ENCODE data around the gene EXD1. TPM values are rescaled to one million over a fixed set of nuclear protein-coding genes. Genes with fewer than 3 reads are reported as not detected.
A peak's percentile ranks its signal among the peaks of the same experiment; 100 is the strongest.
"Not testable (repeated sequence)": the region's sequence is repeated elsewhere in the genome, so short reads cannot be mapped to it uniquely, and the experiment has no call there.

EXD1 gene
- polyA plus RNA-seq, 2 of the 4 experiments (the other 2 are of a cell fraction), result 0.14 to 0.39 TPM

- H3K9me3 ChIP-seq, result no peaks in the 10 kb centered on the region
- TF ChIP-seq PBX3 (IDR thresholded peaks at IDR 0.05), result no peak
- TF ChIP-seq MAFK (IDR thresholded peaks at IDR 0.05; ENCODE audit: partially characterized antibody), result peak; percentile 15
- ATAC-seq (no peak), FAIRE-seq (no peak), DNase-seq (ENCODE audit: low read depth in 1 of 2, low spot score in 1 of 2) (no peak)
- ChIA-PET POLR2A (no interaction called here), CTCF (no interaction called here)
- peaks cover 6% of the 10 kb centered on the region; the same call in 1 of the 3 replicates for H3K4me1 ChIP-seq
- no peak overlapping the region for H3K4me3 ChIP-seq
- 71% methylated on average over 2 of the region's 2 CpGs for WGBS (ENCODE audit: missing lambda C conversion rate)
- no peak overlapping the region for H3K27ac ChIP-seq
- no peak overlapping the region for H3K4me2 ChIP-seq
Observed at GRCh38 chr15:41148065-41148464, 82.5 kb downstream of the EXD1 start.

- TF ChIP-seq PHF8 (IDR thresholded peaks at IDR 0.05; ENCODE audit: borderline replicate concordance, low read depth), result no peak
- no peak for TF ChIP-seq NPAS2 (CRISPR knock-in tag; IDR thresholded peaks at IDR 0.05; ENCODE audit: borderline replicate concordance)
- TF ChIP-seq HOXB5 (CRISPR knock-in tag; IDR thresholded peaks at IDR 0.05), result no peak
- TF ChIP-seq E2F6 (IDR thresholded peaks at IDR 0.05; ENCODE audit: borderline replicate concordance, low read depth), result no peak
- H3K4me1 ChIP-seq, result peaks cover 9% of the 10 kb centered on the region
- H3K9me3 ChIP-seq, result no peaks in the 10 kb centered on the region
- no peak overlapping the region for H3K4me3 ChIP-seq
- 78% methylated on average over 5 of the region's 5 CpGs for whole genome bisulfite sequencing (ENCODE audit: missing lambda C conversion rate)
- H3K4me2 ChIP-seq, result no peak overlapping the region
- DNase-seq (ENCODE audit: low read depth in 1 of 2, low spot score in 1 of 2) (no peak), ATAC-seq (no peak), FAIRE-seq (no peak)
- ChIA-PET CTCF (interaction anchor here (1.7 kb wide), 1 partner anchor 198 kb away, joined by 6 read pairs; no protein-coding TSS in a partner anchor), POLR2A (no interaction called here)
- H3K27ac ChIP-seq, result no peak overlapping the region
Observed at GRCh38 chr15:41139619-41140018, 90.9 kb downstream of the EXD1 start.

DNA sequence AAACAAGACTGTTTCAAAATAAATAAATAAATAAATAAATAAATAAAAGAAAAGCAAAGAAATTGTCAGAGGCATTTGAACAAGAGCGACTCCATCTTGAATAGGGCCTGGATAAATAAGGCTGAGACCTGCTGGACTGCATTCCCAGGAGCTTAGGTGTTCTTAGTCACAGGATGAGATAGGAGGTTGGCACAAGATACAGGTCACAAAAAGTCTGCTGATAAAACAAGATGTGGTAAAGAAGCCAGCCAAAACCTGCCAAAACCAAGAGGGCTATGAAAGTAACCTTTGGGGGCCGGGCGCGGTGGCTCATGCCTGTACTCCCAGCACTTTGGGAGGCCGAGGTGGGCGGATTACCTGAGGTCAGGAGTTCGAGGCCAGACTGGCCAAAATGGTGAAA lies 91.4 kb downstream of the EXD1 start:
- H3K4me3 ChIP-seq; CTCF ChIA-PET; FAIRE-seq; ATAC-seq; POLR2A ChIA-PET; H3K4me1 ChIP-seq; H3K4me2 ChIP-seq; H3K27ac ChIP-seq; DNase-seq (ENCODE audit: low read depth in 1 of 2, low spot score in 1 of 2); H3K9me3 ChIP-seq: not testable (repeated sequence)
- TF ChIP-seq, protein P1, sequence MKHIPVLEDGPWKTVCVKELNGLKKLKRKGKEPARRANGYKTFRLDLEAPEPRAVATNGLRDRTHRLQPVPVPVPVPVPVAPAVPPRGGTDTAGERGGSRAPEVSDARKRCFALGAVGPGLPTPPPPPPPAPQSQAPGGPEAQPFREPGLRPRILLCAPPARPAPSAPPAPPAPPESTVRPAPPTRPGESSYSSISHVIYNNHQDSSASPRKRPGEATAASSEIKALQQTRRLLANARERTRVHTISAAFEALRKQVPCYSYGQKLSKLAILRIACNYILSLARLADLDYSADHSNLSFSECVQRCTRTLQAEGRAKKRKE (CRISPR knock-in tag; IDR thresholded peaks at IDR 0.05; ENCODE audit: low read depth), result 0 out of 2 replicates have a peak, but pooled peaks have one; percentile 23
- WGBS (ENCODE audit: missing lambda C conversion rate), result 92% methylated on average over 7 of the region's 7 CpGs

DNA sequence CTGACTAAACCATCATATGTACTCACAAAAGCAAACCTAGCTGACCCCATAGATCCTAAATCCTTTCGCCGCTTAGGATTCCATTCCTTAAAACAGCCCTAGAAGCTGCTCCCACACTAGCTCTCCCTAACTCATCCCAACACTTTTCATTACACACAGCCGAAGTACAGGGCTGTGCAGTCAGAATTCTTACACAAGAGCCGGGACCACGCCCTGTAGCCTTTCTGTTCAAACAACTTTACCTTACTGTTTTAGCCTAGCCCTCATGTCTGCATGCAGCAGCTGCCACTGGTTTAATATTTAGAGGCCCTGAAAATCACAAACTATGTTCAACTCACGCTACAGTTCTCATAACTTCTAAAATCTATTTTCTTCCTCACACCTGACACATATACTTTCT lies 95.0 kb downstream of the EXD1 start:
- ATAC-seq, POLR2A ChIA-PET, FAIRE-seq: not testable (repeated sequence)

DNA sequence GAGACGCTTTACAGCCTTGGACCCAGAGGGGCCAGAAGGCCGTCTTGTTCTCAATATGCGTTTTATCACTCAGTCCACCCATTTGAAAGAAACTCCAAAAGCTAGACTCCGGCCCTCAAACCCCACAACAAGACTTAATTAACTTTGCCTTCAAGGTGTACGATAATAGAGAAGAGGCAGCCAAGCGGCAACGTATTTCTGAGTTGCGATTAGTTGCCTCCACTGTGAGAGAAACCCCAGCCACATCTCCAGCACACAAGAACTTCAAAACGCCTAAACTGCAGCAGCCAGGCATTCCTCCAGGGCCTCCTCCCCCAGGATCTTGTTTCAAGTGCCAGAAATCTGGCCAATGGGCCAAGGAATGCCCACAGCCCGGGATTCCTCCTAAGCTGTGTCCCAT lies 97.1 kb downstream of the EXD1 start:
- Histone ChIP-seq H3K4me2 (no peak overlapping the region), H3K9me3 (no peaks in the 10 kb centered on the region), H3K4me1 (peaks cover 16% of the 10 kb centered on the region), H3K4me3 (no peak overlapping the region), H3K27ac (no peak overlapping the region)
- POLR2A ChIA-PET, result no interaction called here
- TF ChIP-seq TFCP2L1 (CRISPR knock-in tag; IDR thresholded peaks at IDR 0.05), result no peak
- TF ChIP-seq POLR2AphosphoS2 (conservative IDR thresholded peaks at IDR 0.05; ENCODE audit: low read length), result no peak
- WGBS (ENCODE audit: missing lambda C conversion rate), result 87% methylated on average over 10 of the region's 10 CpGs
- DNase-seq (ENCODE audit: low read depth in 1 of 2, low spot score in 1 of 2) (no peak), FAIRE-seq (no peak), ATAC-seq (no peak)
- CTCF ChIA-PET, result no interaction called here

More for the DNA sequence above, 95.0 kb downstream of the EXD1 start:
- H3K27ac ChIP-seq, result peak overlapping the region in 1 of 2 experiments; percentile 53; a peak in 2 of 6 replicates
- H3K4me3 ChIP-seq; H3K9me3 ChIP-seq; H3K4me1 ChIP-seq; DNase-seq (ENCODE audit: low read depth in 1 of 2, low spot score in 1 of 2): not testable (repeated sequence)
- CTCF ChIA-PET, result interaction anchor here (0.6 kb wide), 1 partner anchor 72 kb away, joined by 3 read pairs; no protein-coding TSS in a partner anchor
- 59% methylated on average over 6 of the region's 6 CpGs for WGBS (ENCODE audit: missing lambda C conversion rate)
- H3K4me2 ChIP-seq, result peak overlapping the region; percentile 36; the same call in 2 of the 3 replicates

Other genes with a start within 250 kb of the EXD1 start
- 6.7 and 11.6 TPM in 2 replicates for gene INO80, start 114.5 kb downstream of the EXD1 start, polyA plus RNA-seq (2011; rRNA removed)
- gene INO80, start 114.5 kb downstream of the EXD1 start, polyA plus RNA-seq (2017; fragmentation: RNase III; extraction: RNeasy Plus Mini Kit Qiagen cat#74134 plus additional on column Dnase treatment), result 10.9 to 14.0 TPM (median 13.7 TPM) in 3 replicates
- gene CHP1, start 511 bp upstream of the EXD1 start, polyA plus RNA-seq (2011; rRNA removed), result 122 and 138 TPM in 2 replicates
- gene CHP1, start 511 bp upstream of the EXD1 start, polyA plus RNA-seq (2017; fragmentation: RNase III; extraction: RNeasy Plus Mini Kit Qiagen cat#74134 plus additional on column Dnase treatment), result 101 to 117 TPM (median 115 TPM) in 3 replicates
- 21.6 and 31.4 TPM in 2 replicates for gene OIP5, start 101.8 kb upstream of the EXD1 start, polyA plus RNA-seq (2011; rRNA removed)
- gene OIP5, start 101.8 kb upstream of the EXD1 start, polyA plus RNA-seq (2017; fragmentation: RNase III; extraction: RNeasy Plus Mini Kit Qiagen cat#74134 plus additional on column Dnase treatment), result 21.7 to 23.2 TPM (median 22.4 TPM) in 3 replicates
- 79.7 and 103 TPM in 2 replicates for gene NUSAP1, start 102.1 kb upstream of the EXD1 start, polyA plus RNA-seq (2011; rRNA removed)
- 105 to 118 TPM (median 110 TPM) in 3 replicates for gene NUSAP1, start 102.1 kb upstream of the EXD1 start, polyA plus RNA-seq (2017; fragmentation: RNase III; extraction: RNeasy Plus Mini Kit Qiagen cat#74134 plus additional on column Dnase treatment)
- gene NDUFAF1, start 171.7 kb upstream of the EXD1 start, polyA plus RNA-seq (2011; rRNA removed), result 14.0 and 20.4 TPM in 2 replicates
- 13.1 to 14.1 TPM (median 13.7 TPM) in 3 replicates for gene NDUFAF1, start 171.7 kb upstream of the EXD1 start, polyA plus RNA-seq (2017; fragmentation: RNase III; extraction: RNeasy Plus Mini Kit Qiagen cat#74134 plus additional on column Dnase treatment)
- 20.0 and 22.8 TPM in 2 replicates for gene RTF1, start 186.3 kb upstream of the EXD1 start, polyA plus RNA-seq (2011; rRNA removed)
- 21.1 to 22.8 TPM (median 21.5 TPM) in 3 replicates for gene RTF1, start 186.3 kb upstream of the EXD1 start, polyA plus RNA-seq (2017; fragmentation: RNase III; extraction: RNeasy Plus Mini Kit Qiagen cat#74134 plus additional on column Dnase treatment)

Measured in A549 (cell line).